GM10847 (cell line): ENCODE results near the gene SHISA7.

ENCODE experiments used
- POLR2A ChIP-seq: IDR thresholded peaks from 2 replicates; pipeline ENCODE4 v1.6.1; 2011; ENCODE audit not compliant: insufficient read length; ENCODE audit errors: extremely low read depth

SHISA7 gene

GRCh38 chr19:55461259-55461973 is 18.3 kb upstream of the SHISA7 start, which contains the start of gene ISOC2:
TSS of gene ISOC2 (minus strand) at chr19:55461642. CDS start at chr19:55456486, 5,156 bp downstream.
- peak; percentile 71 for TF ChIP-seq POLR2A

DNA sequence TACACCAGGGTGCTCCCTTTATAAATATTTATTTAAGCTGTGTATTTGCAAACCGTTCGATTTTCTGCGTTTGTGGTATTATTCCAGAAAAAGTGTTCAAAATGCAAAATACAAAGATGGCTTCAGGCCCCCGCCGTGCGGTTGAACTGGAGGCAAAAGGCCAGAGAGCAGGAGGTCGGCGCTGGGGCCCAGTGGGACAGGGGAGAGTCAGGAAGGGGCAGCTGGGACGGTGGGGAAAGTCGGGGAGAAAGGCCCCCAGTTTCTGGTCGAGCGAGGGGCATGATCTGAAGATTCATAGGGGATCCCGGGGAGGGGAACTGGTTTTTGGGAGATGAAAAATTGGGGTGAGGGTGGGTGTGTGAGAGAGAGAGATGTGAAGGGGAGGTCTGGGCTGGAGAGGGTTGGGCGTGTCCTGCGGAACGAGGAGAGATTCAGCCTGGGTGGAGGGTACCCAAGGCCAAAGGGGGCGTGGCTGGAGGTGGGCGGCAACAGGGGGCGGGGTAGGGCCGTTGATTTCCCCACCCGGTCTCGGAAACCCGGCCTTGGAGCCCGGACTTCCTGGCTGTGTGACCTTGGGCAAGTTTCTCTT is 17.7 kb upstream of the SHISA7 start:
- TF ChIP-seq POLR2A = no peak

DNA sequence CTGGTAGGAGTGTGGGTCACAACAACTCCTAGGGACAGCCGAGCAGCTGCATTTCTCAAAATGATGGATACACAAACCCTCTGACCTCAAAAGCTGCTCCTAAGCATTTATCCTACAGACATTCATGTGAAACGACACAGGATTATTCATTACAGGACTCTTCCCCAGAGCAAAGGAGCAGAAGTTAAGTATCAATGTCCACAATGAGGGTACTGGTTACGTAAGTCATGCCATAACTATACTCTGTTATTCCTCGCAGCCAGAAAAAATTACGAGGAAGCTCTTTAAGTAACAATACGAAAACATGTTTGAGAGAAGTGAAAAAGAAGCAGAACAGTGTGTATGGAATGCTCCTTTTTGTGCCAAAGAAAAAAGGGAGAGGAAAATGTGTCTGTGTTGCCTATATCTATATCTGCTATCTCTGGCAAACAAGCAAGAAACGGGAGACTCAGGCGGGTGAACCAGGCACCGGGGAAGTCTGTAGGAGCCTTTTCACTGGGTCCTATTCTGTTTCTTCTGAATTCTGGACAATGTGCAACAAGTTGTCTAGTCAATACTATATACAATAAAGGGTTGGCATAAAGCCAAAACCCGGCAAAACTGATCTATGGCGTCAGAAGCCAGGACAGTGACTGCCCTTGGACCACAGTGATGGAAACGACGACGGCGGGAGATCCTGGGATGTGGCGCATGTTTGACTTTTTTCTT is 17.0 kb upstream of the SHISA7 start:
- no peak for TF ChIP-seq POLR2A

- TF ChIP-seq POLR2A = no peak
These were observed 16.4 kb upstream of the SHISA7 start for GRCh38 chr19:55459551-55459949.

- no peak for TF ChIP-seq POLR2A
These were observed 14.8 kb upstream of the SHISA7 start for GRCh38 chr19:55457683-55458457.

DNA sequence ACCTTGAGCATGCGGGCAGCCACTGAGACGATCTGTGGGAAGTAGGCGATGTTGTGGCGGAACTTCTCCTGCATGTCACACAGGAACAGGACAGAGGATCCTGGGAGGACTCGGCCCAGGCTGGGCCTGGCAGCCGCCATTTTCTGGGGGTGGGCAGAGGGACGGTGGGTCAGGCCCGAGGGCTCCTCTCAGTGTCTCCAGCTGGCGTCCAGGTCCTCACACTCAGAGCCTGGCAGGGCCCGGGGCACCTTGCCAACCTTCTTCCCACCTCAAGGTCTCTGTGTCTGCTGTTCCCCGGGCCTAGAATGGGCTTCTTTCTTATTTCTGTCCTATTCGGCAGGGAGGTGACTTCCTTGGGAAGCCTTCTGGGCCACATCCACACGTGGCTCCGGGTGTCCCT is 13.2 kb upstream of the SHISA7 start:
- no peak for TF ChIP-seq POLR2A

DNA sequence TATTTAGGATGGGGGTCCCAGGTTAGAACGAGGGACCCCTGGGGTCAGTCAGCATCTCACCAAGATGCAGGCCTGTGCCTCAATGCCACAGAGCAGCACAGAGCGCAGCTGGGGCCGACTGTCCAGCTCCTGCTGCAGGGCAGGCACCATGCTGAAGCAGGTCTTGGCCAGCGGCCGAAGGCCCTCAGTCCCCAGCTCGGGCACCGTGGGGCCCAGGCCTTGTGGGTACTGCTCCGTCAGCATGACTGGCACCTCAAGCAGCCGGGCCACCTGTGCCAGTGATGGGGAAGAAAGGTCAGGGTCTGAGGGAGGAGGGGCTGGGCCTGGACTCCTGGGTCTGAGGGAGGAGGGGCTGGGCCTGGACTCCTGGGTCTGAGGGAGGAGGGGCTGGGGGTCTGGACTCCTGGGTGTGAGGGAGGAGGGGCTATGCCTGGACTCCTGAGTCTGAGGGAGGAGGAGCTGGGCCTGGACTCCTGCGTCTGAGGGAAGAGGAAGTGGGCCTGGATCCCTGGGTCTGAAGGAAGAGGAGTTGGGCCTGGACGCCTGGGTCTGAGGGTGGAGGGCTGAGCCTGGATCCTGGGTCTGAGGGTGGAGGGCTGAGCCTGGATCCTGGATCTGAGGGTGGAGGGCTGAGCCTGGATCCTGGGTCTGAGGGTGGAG is 12.6 kb upstream of the SHISA7 start:
- TF ChIP-seq POLR2A = no peak

- TF ChIP-seq POLR2A = no peak
These were observed 11.7 kb upstream of the SHISA7 start for GRCh38 chr19:55454787-55455243.

GRCh38 chr19:55453511-55454260 is 10.6 kb upstream of the SHISA7 start:
- TF ChIP-seq POLR2A = no peak

DNA sequence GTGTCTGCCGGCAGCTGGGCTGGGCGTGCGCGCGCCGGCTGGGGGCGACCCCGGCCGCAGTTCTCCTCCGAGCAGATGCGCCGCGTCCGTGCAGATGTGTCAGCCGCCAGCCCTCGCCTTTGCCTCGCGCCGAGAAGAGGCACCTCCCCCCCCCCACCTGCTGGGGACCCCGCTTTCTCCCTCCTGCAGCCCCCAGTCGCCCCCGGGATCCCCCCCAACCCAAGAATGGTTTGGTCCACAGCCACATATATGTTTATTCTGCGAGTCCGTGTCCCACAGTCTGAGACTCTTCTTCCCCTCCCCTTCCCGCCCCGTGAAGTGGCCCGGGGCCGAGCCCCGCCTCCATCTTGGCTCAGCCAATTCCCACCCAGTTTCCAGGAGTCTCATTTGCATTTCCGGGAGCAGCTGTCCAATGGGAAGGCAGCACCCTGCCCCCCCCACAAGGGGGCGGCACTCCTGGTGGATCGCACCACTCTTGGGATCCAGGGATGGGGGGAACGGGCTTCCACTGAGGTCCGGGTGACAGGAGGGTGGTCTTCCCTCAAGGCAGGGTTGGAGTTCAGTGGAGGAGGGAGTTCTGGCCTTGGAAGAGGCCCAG is 9.7 kb upstream of the SHISA7 start:
- TF ChIP-seq POLR2A = no peak

DNA sequence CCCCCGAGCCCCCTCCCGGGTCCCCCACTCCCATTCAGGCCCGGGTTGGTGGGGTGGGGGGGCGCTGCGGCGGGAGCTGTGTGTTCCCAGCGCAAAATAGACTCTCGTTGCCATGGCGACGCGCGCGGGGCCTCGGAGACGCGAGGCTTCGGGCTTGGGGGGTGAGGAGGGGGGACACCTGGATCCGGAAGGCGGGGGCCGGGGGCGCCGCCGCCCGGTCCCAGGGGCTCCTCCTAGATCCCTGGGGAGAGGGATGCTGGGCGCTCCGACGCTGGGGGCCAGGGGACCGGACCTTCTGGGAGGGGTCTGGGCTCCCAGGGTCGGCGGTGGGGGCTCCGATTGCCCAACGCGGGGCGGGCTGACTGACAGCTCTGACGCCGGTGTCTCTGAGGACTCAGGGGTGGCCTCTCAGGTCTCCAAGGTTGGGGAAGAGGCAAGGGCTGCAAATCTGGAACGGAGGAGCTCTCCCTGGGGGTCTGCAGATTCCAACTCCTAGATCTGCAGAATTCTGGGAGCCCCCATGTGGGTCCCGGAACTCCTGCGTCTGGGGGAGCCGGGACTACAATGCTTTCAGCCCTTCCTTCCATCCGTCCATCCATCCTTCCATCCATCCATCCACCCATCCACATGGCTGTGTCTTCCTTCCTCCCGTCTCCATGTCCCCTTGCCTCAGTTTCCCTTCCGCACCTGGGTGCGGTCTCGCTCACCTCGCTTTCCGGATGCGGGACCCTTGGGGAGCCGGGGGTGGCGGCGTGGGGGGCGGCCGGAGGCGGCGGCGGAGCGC is 9.1 kb upstream of the SHISA7 start:
- TF ChIP-seq POLR2A = no peak

DNA sequence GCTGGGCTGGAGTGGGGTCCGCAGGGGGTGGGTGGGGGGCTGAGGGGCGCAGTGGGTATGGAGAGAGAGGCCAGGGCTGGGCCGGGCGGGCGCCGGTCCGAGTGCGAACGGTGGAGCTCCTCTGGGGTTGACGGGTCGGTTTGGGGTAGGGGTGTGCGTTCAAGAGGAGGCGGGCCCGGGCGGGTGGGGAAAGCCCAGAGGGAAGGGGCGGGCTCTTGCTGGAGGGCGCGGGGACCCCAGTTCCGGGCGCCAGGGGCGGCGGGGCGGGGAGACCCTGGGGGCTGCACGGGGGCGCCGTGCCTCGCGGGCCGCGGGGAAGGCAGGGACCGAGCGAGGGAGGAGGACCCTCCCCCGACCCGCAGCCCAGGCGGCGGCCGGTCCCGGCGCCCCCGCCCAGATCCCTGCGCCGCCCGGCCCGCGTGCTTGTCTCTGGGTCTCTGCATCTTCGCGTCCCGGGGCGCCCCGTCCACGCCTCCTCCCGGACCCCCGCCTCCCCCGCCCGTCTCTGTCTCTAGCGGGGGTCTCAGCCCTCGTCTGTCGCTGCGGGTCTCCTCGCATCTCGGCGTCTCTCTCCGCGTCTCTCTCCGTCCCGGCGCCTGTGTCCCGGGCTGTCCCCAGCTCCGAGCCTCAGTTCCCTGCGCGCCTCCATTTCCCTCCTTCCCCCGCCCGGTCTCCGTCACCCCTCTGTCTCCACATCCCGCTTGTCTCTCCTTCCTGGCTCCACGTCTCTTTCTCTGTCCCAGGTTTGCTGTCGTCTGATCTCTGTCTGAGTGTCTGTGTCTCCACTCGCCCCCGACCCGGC is 8.3 kb upstream of the SHISA7 start:
- no peak for TF ChIP-seq POLR2A
